K562 (cell line): ENCODE results near the gene NCR1.
"Not testable (repeated sequence)": the region's sequence is repeated elsewhere in the genome, so short reads cannot be mapped to it uniquely, and the experiment has no call there.

ENCODE experiments used
- BCOR ChIP-seq: fragments of 450-650 bp; IDR thresholded peaks from 2 replicates; pipeline ENCODE4 v1.6.1; 2016
- DIDO1 ChIP-seq: fragments of 450-650 bp; IDR thresholded peaks from 2 replicates; pipeline ENCODE4 v1.6.1; 2016; ENCODE audit warnings: low read depth, missing biosample characterization, missing genetic modification characterization
- ELF4 ChIP-seq: fragments of 450-650 bp; formaldehyde crosslinking; IDR thresholded peaks from 2 replicates; pipeline ENCODE4 v1.4.0; 2022; ENCODE audit warnings: missing genetic modification characterization
- NBN ChIP-seq: fragments of 450-650 bp; IDR thresholded peaks from 2 replicates; pipeline ENCODE4 v1.6.1; 2016; ENCODE audit warnings: low read depth, mild to moderate bottlenecking
- POLR2A ChIP-seq: fragments of 450-650 bp; conservative IDR thresholded peaks from 2 replicates; pipeline ENCODE4 v1.6.1; 2016
- RHOXF2B ChIP-seq: fragments of 250-450 bp; sonication (Bioruptor Pico); conservative IDR thresholded peaks from 2 replicates; pipeline ENCODE4 v1.5.1; 2021
- STAG1 ChIP-seq: sonication (generic); formaldehyde crosslinking; IDR thresholded peaks from 2 replicates; pipeline ENCODE4 v1.5.0; 2020; ENCODE audit warnings: missing genetic modification reagents, borderline replicate concordance
- TCFL5 ChIP-seq: fragments of 250-450 bp; sonication (Bioruptor Pico); conservative IDR thresholded peaks from 2 replicates; pipeline ENCODE4 v1.6.1; 2021; ENCODE audit warnings: mild to moderate bottlenecking, moderate library complexity, matching md5 sums
- XRCC5 ChIP-seq: fragments of 200-400 bp; formaldehyde crosslinking; IDR thresholded peaks from 2 replicates; pipeline ENCODE4 v1.6.1; 2017; ENCODE audit warnings: low read depth, mild to moderate bottlenecking, low read length
- ZFPM2 ChIP-seq: fragments of 250-450 bp; sonication (Bioruptor Pico); IDR thresholded peaks from 2 replicates; pipeline ENCODE4 v1.5.1; 2022; ENCODE audit warnings: mild to moderate bottlenecking
- ZNF76 ChIP-seq: fragments of 250-450 bp; sonication (Bioruptor Pico); IDR thresholded peaks from 2 replicates; pipeline ENCODE4 v1.4.0; 2020; ENCODE audit warnings: mild to moderate bottlenecking, moderate library complexity, borderline replicate concordance
- TF ChIP-seq, protein P1 (sequence below): sonication (generic); formaldehyde crosslinking; IDR thresholded peaks from 2 replicates; pipeline ENCODE4 v1.9.0; 2022; ENCODE audit warnings: mild to moderate bottlenecking, missing genetic modification reagents
- TF ChIP-seq, protein P2 (sequence below): fragments of 450-650 bp; formaldehyde crosslinking; IDR thresholded peaks from 2 replicates; pipeline ENCODE4 v1.4.0; 2020; ENCODE audit warnings: mild to moderate bottlenecking, mixed read lengths
- TF ChIP-seq, protein P3 (sequence below), 3 experiments: IDR thresholded peaks in 2 of 3; conservative IDR thresholded peaks in 1 of 3; 2 replicates each; pipeline ENCODE4 v1.5.1; 2011 to 2012; ENCODE audit warnings: low read length in 3 of 3, mild to moderate bottlenecking in 3 of 3, control low read depth in 2 of 3, improper control_type of control experiment in 1 of 3, inconsistent platforms in 1 of 3, low read depth in 1 of 3, mixed read lengths in 1 of 3, moderate library complexity in 1 of 3; ENCODE audit not compliant: insufficient read depth in 2 of 3

DNA sequence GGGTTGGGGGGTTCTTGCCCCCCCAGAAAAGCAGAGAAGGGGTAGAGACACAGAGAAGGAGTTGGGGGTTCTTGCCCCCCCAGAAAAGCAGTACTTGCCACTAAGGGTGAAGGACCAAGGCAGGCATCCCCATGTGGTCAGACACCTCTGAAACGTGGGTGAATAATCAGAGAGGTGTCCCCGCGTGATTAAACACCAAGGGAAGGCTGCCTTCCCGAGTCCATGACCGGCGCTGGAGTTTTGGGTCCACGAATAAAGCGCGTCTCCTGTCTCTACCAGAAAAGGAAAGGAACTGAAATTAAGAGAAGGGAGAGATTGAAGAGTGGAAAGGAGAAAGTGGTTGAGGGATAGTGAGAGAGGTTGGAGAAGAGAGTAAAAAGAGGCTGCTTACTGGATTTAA is 6.3 kb upstream of the NCR1 start:
- not testable (repeated sequence) for TF ChIP-seq TCFL5 (CRISPR knock-in tag); XRCC5; POLR2A; ZNF76; BCOR; DIDO1; STAG1; ELF4; RHOXF2B; ZFPM2; NBN
- TF ChIP-seq, protein P1, sequence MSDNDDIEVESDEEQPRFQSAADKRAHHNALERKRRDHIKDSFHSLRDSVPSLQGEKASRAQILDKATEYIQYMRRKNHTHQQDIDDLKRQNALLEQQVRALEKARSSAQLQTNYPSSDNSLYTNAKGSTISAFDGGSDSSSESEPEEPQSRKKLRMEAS, result not testable (repeated sequence)
- TF ChIP-seq, protein P2, sequence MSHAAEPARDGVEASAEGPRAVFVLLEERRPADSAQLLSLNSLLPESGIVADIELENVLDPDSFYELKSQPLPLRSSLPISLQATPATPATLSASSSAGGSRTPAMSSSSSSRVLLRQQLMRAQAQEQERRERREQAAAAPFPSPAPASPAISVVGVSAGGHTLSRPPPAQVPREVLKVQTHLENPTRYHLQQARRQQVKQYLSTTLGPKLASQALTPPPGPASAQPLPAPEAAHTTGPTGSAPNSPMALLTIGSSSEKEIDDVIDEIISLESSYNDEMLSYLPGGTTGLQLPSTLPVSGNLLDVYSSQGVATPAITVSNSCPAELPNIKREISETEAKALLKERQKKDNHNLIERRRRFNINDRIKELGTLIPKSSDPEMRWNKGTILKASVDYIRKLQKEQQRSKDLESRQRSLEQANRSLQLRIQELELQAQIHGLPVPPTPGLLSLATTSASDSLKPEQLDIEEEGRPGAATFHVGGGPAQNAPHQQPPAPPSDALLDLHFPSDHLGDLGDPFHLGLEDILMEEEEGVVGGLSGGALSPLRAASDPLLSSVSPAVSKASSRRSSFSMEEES, result not testable (repeated sequence)
- TF ChIP-seq, protein P3, sequence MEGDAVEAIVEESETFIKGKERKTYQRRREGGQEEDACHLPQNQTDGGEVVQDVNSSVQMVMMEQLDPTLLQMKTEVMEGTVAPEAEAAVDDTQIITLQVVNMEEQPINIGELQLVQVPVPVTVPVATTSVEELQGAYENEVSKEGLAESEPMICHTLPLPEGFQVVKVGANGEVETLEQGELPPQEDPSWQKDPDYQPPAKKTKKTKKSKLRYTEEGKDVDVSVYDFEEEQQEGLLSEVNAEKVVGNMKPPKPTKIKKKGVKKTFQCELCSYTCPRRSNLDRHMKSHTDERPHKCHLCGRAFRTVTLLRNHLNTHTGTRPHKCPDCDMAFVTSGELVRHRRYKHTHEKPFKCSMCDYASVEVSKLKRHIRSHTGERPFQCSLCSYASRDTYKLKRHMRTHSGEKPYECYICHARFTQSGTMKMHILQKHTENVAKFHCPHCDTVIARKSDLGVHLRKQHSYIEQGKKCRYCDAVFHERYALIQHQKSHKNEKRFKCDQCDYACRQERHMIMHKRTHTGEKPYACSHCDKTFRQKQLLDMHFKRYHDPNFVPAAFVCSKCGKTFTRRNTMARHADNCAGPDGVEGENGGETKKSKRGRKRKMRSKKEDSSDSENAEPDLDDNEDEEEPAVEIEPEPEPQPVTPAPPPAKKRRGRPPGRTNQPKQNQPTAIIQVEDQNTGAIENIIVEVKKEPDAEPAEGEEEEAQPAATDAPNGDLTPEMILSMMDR (IDR thresholded peaks at IDR 0.05 in 2 of 3, conservative IDR thresholded peaks at IDR 0.05 in 1 of 3; ENCODE audit: insufficient read depth in 2 of 3, low read depth in 1 of 3, low read length in 3 of 3), result not testable (repeated sequence)
